GM19324 (cell line): ENCODE results near the gene SERPINA1.

ENCODE experiments used
- ATAC-seq: cut with Tn5 transposase; IDR thresholded peaks from one replicate; pipeline ENCODE4 v1.9.1; 2021; ENCODE audit warnings: mild to moderate bottlenecking, moderate library complexity; ENCODE audit not compliant: unreplicated experiment, low FRiP score

Gene SERPINA1

GRCh38 chr14:94398536-94398935 is 10.1 kb upstream of the SERPINA1 start:
- no peak for ATAC-seq

DNA sequence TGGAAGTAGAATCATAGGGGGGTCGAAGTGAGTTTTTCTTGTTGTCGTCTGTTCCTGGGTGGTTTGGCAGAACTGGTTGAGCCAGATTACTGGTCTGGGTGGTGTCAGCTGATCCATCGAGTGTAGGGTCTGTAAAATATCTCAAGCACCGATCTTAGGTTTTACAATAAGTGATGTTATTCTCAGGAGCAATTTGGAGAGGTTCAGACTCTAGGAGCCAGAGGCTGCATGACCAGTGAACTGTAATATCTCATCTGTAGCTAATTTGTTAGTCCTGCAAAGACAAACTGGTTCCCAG is 9.7 kb upstream of the SERPINA1 start:
- ATAC-seq = no peak

GRCh38 chr14:94397289-94398181 is 9.1 kb upstream of the SERPINA1 start:
- no peak for ATAC-seq

DNA sequence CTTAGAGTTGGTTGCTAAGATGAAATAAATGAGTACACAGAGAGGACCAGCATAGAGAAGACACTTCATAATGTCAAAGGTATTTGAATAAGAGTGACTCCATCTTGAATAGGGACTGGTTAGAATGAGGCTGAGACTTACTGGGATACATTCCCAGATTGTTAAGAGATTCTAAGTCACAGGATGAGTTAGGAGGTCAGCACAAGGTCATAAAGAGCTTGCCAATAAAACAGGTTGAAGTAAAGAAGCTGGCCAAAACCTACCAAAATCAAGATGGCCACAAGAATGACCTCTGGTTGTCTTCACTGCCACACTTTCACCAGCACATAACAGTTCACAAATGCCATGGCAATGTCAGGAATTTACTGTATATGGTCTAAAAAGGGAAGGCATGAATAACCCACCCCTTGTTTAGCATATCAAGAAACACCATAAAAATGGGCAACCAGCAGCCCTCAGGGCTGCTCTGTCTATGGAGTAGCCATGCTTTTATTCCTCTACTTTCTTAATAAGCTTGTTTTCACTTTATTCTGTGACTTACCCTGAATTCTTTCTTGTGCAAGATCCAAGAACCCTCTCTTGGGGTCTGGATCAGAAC is 8.3 kb upstream of the SERPINA1 start:
- ATAC-seq = no peak

DNA sequence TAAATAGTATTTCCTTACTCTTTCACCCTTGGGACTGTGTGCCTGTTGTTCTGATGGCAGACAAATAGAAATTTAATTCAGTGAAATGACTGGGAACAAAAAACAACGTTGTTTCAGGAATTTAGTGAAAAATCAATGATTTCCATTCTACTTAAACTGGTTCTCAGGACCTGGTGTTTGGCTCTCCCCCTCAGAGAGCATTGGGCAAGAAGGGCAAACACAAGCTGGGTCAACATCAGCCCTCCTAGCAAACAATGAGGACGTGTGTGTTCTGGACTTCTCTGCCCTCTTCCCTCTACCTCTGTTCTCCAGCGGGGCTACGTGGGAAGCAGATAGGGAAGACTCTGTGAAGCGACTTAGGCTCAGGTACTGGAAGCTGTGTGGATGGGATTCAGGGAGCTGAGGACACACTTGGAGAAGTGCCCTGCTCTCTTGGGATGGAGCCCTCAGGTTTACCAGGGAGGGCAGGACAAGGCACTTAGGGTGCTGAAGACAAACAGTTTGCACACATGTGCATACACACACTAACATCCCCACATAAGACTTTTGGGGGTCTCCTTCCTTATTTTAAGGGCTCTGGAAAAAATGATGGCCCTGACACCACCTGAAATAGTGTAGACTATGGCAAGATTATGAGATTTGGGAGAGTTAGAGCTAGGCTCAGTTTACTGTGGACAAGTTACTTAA is 7.6 kb upstream of the SERPINA1 start:
- ATAC-seq = no peak

GRCh38 chr14:94395282-94395887 is 7.0 kb upstream of the SERPINA1 start:
- ATAC-seq = no peak

GRCh38 chr14:94394581-94395207 is 6.3 kb upstream of the SERPINA1 start:
- ATAC-seq = no peak

DNA sequence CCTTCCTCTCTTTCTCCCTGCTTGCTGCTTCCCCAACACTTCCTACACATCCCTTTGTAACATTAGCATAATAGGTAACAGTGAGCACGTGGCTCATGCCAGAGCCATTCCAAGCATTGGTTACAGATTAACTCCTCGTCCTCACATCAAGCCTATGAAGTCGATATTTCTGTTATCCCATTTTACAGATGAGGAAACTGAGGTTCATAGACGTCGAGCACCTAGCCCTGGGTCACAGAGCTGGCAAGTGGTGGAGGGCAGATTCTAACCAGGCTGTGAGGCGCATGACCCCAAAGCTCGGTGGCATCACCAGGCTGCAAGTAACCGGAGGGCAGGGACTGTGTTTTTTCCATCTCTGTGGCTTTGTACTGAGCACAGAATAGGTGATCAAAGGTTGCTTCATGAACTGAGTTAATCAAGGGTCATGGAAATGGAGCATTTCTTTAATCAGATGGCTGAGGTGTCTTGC is 5.7 kb upstream of the SERPINA1 start:
- ATAC-seq = no peak

DNA sequence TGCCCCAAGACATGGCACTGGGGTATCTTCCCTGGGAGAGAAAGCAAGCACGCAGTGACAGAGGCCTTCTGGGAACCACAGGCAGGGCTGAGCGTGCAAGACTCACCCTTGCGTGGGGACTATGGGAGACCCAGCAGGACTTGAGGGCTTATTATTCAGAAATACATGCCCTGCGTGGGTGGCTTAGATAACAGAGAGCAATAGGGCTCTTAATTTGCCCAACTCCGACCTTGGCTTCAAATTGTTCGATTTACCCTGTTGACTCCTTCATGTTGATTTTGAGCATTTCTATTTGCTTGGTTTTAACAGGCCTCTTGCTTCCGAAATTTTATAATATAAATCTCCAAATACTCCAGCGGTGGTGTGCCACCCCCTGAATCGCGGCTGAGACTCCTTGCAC is 5.1 kb upstream of the SERPINA1 start:
- ATAC-seq = no peak

DNA sequence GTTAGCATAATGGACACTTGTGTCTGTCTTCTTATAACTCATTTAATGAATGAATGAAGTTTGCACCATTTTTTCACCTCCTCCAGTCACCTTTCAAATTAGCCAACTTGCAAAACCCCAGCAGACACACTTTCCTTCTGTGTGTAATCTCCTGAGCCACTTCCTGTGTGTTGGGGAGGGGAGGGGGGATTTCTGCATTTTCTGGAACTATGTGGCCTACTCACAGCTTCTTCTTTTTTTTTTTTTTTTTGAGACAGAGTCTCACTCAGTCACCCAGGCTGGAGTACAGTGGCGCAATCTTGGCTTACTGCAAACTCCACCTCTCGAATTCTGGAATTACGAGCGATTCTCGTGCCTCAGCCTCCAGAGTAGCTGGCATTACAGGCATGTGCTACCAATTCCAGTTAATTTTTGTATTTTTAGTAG is 4.1 kb upstream of the SERPINA1 start:
- no peak for ATAC-seq

DNA sequence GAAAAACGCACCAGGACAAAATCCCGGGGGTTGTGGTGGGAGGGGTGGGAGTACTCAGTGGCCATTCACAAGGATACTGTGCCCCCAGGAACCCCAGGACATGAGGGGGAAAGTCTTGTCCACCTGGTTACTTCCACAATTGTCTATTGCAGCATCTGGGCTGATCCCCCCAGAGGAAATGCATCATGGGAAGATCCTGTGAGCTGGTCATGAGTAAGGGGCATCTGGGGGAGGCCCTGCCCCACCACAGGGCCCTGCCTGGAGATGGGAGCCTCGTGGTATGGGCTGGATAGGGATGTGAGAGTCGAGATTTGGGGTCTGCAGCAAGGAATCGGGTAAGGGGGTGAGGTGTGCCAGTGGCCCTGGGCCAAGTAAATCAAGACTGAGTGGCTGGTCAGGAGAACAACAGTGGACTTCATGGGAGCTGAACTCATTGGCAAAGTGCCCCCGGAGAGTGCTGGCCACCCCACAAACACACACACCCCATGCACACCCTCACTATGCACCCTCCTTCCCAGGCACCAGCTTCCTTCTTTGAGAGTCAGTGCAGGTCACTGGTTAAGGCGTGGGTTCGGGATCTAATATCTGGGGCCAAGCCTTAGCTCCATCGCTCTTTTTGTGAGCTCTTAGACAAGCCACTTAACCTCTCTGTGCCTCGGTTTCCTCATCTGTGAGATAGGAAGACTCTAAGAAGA is 3.0 kb upstream of the SERPINA1 start:
- ATAC-seq = no peak

DNA sequence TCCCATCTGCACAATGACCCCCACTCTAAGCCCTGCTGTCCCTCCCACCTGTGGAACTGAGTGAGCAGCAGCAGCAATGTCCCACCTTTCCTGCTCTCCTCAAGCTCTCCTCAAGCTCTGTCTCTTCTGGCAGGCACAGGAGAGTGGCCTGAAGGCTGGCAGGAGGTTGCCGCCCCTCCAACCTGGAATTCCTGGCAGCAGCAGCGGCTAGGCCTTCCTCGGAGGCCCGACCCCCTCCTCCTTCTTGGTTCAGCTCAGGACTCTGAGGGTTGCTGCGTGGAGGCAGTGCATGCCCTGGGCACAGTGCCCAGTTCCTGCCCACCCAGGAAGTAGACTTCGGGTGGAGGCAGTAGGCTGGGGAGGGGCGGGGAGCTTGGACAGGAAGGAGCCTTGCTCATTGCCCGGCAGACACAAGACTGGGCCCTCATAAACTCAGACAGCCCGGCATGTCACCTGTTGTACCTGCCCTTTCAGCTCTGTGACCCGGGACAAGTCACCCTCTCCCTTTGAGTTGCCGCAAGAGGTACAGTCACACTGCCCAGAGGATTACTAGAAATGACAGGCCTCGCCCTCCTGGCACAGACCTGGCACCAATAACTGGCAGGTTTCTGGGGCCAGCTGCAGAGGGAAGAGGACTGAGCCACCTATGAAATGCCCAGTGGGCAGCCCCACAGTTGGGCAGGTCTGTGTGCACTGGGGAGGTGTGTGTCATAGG is 2.1 kb upstream of the SERPINA1 start:
- ATAC-seq = no peak

- ATAC-seq = no peak
Measured at GRCh38 chr14:94389731-94390371, 1.4 kb upstream of the SERPINA1 start.

GRCh38 chr14:94389104-94389469 is 685 bp upstream of the SERPINA1 start:
- no peak for ATAC-seq

DNA sequence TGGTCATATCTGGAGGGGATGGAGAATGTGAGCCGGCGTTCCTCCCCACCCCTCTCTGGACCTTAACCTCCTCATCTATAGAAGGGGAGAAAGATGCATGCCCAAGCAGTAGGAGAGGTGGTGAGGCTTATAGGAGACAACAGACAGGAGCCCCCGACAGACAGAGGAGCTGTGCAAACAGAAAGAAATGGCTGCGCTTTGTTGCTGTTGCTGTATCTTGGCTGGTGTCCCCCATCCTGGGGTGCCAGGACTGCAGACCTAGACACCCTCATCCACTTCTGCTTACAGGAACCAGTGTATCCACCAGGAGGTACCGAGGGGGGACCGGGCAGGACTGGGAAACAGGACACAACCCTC is 397 bp downstream of the SERPINA1 start:
- ATAC-seq = no peak

GRCh38 chr14:94387051-94388026 is 1.1 kb downstream of the SERPINA1 start:
- no peak for ATAC-seq

GRCh38 chr14:94386085-94387031 is 2.0 kb downstream of the SERPINA1 start:
- ATAC-seq = no peak
